Loucy (cell line): ENCODE results near the gene ZNF438.

Experiments
- H2AFZ ChIP-seq: fragments of 200-600 bp; sonication (generic); 2 replicates; pipeline ENCODE4 v1.6.0; 2016; ENCODE audit warnings: antibody characterized with exemption, mild to moderate bottlenecking, low read length, moderate library complexity
- H3F3A ChIP-seq: fragments of 200-600 bp; 2 replicates; pipeline ENCODE4 v1.6.0; 2016; ENCODE audit warnings: antibody characterized with exemption, low read depth, mild to moderate bottlenecking
- H3K27me3 ChIP-seq: fragments of 200-600 bp; sonication (generic); 2 replicates; pipeline ENCODE4 v1.6.1; 2014; ENCODE audit warnings: low read length, mild to moderate bottlenecking; ENCODE audit not compliant: insufficient read depth, poor library complexity, severe bottlenecking
- H3K36me3 ChIP-seq: fragments of 200-600 bp; sonication (generic); 2 replicates; pipeline ENCODE4 v1.6.1; 2016; ENCODE audit warnings: low read length; ENCODE audit not compliant: insufficient read depth
- H3K4me1 ChIP-seq: fragments of 200-600 bp; sonication (generic); 2 replicates; pipeline ENCODE4 v1.5.1; 2014; ENCODE audit warnings: low read length, mild to moderate bottlenecking; ENCODE audit not compliant: insufficient read depth, poor library complexity, severe bottlenecking
- H3K4me2 ChIP-seq: fragments of 200-600 bp; sonication (generic); 2 replicates; pipeline ENCODE4 v1.6.0; 2014; ENCODE audit warnings: antibody characterized with exemption, low read length, low read depth, mild to moderate bottlenecking; ENCODE audit not compliant: poor library complexity, severe bottlenecking
- H3K4me3 ChIP-seq: fragments of 200-600 bp; sonication (generic); 2 replicates; pipeline ENCODE4 v1.5.1; 2014; ENCODE audit warnings: low read length, mild to moderate bottlenecking, mixed read lengths; ENCODE audit not compliant: poor library complexity, severe bottlenecking
- H3K79me2 ChIP-seq: fragments of 200-600 bp; sonication (generic); 2 replicates; pipeline ENCODE4 v1.6.1; 2014; ENCODE audit warnings: low read length; ENCODE audit not compliant: insufficient read depth
- H3K9ac ChIP-seq: fragments of 200-600 bp; sonication (generic); 2 replicates; pipeline ENCODE4 v1.6.0; 2014; ENCODE audit warnings: mild to moderate bottlenecking, low read depth, low read length, moderate library complexity; ENCODE audit not compliant: poor library complexity, severe bottlenecking
- H3K9me2 ChIP-seq: fragments of 200-600 bp; sonication (generic); replicated peaks from 2 replicates; pipeline ENCODE4 v1.6.1; 2016; ENCODE audit warnings: low read depth, low read length, mixed read lengths
- H3K9me3 ChIP-seq: fragments of 200-600 bp; sonication (generic); 2 replicates; pipeline ENCODE4 v1.6.1; 2014; ENCODE audit warnings: mild to moderate bottlenecking, antibody characterized with exemption, low read length, low read depth; ENCODE audit not compliant: insufficient read depth
- H4K20me1 ChIP-seq: fragments of 200-600 bp; sonication (generic); 2 replicates; pipeline ENCODE4 v1.6.0; 2014; ENCODE audit warnings: antibody characterized with exemption, low read length, mild to moderate bottlenecking; ENCODE audit not compliant: insufficient read depth, poor library complexity, severe bottlenecking
- EZH2phosphoT487 ChIP-seq: fragments of 200-600 bp; IDR thresholded peaks from 2 replicates; pipeline ENCODE4 v1.6.1; 2018; ENCODE audit warnings: antibody characterized with exemption, mild to moderate bottlenecking, moderate library complexity, borderline replicate concordance
- TF ChIP-seq, protein P1 (sequence below): fragments of 200-600 bp; sonication (generic); conservative IDR thresholded peaks from 2 replicates; pipeline ENCODE4 v1.5.1; 2014; ENCODE audit warnings: mild to moderate bottlenecking, antibody characterized with exemption, low read length

ZNF438 gene

DNA sequence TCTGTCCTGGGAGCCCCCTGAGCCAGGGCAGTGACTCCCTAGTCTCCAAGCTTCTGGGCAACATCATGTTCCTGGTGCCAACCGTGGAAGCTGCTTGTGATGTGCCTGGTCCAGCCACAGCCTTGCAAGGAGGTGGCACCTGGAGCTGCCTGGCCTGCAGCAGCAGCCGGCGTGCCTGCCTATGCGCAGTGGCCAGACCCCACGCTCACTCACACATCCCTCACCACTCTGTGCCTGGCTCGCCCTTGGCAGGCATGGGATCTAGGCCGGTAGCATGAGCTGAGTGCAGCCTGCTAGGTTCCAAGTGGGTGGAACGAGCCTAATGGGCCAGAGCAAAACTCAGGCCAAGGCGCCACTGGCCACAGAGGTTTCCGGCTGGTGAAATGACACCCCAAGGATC lies 184.0 kb downstream of the ZNF438 start:
- Histone ChIP-seq H3K36me3 (no peaks in the 10 kb centered on the region), H4K20me1 (no peaks in the 10 kb centered on the region), H3K9me2 (no peaks in the 10 kb centered on the region), H2AFZ (no peak overlapping the region), H3K27me3 (no peaks in the 10 kb centered on the region), H3K9ac (no peak overlapping the region), H3K4me3 (no peak overlapping the region), H3K4me1 (no peaks in the 10 kb centered on the region), H3K4me2 (no peak overlapping the region), H3F3A (no peaks in the 10 kb centered on the region), H3K79me2 (no peaks in the 10 kb centered on the region), H3K9me3 (no peaks in the 10 kb centered on the region)
- no peak for TF ChIP-seq EZH2phosphoT487
- TF ChIP-seq, protein P1, sequence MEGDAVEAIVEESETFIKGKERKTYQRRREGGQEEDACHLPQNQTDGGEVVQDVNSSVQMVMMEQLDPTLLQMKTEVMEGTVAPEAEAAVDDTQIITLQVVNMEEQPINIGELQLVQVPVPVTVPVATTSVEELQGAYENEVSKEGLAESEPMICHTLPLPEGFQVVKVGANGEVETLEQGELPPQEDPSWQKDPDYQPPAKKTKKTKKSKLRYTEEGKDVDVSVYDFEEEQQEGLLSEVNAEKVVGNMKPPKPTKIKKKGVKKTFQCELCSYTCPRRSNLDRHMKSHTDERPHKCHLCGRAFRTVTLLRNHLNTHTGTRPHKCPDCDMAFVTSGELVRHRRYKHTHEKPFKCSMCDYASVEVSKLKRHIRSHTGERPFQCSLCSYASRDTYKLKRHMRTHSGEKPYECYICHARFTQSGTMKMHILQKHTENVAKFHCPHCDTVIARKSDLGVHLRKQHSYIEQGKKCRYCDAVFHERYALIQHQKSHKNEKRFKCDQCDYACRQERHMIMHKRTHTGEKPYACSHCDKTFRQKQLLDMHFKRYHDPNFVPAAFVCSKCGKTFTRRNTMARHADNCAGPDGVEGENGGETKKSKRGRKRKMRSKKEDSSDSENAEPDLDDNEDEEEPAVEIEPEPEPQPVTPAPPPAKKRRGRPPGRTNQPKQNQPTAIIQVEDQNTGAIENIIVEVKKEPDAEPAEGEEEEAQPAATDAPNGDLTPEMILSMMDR = no peak

DNA sequence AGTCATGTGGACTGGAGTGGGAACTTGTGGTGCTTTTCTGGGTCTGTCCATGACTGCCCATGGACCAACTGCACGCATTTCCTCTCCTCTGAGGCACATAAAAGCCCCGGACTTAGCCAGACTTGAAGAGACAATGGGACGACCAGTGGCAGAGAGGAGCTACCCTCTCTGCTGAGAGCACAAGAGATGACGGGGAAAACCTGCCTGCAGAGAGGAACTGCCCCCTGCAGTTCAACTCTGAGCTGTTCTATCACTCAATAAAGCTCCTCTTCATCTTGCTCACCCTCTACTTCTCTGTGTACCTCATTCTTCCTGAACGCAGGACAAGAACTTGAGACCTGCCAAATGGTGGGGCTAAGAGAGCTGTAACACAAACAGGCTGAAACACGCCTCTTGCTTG lies 184.5 kb downstream of the ZNF438 start:
- Histone ChIP-seq H3K36me3 (no peaks in the 10 kb centered on the region), H3K9me3 (no peaks in the 10 kb centered on the region), H3F3A (no peaks in the 10 kb centered on the region), H2AFZ (no peak overlapping the region), H3K79me2 (no peaks in the 10 kb centered on the region), H4K20me1 (no peaks in the 10 kb centered on the region), H3K4me1 (no peaks in the 10 kb centered on the region), H3K4me2 (no peak overlapping the region), H3K9ac (no peak overlapping the region), H3K27me3 (no peaks in the 10 kb centered on the region), H3K4me3 (no peak overlapping the region), H3K9me2 (no peaks in the 10 kb centered on the region)
- TF ChIP-seq, protein P1 = no peak
- no peak for TF ChIP-seq EZH2phosphoT487

DNA sequence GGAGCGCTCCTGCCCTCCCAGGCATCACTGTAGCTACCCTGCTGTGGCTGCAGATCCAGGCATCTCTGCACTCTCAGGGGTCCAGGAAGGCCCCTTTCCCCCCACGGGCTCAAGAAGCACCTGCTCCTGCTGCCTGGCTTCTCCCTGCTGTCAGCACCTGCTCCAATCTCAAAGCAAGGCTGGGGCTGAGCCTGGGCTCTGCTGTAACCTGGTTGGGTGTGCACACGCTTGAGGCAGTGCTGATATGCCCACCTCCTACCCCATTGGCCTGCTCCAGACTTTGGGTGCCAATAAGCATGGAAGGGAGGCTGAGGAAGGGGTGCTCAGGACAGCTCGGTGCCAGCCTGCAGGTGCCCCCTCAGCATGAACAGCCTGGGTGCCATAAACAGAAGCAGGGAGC lies 185.0 kb downstream of the ZNF438 start:
- no peaks in the 10 kb centered on the region for H3F3A ChIP-seq
- H3K4me2 ChIP-seq = no peak overlapping the region
- H3K9me2 ChIP-seq = no peaks in the 10 kb centered on the region
- no peaks in the 10 kb centered on the region for H3K27me3 ChIP-seq
- no peaks in the 10 kb centered on the region for H3K9me3 ChIP-seq
- H3K4me3 ChIP-seq = no peak overlapping the region
- no peaks in the 10 kb centered on the region for H3K79me2 ChIP-seq
- TF ChIP-seq, protein P1 = no peak
- no peak for TF ChIP-seq EZH2phosphoT487
- no peaks in the 10 kb centered on the region for H3K36me3 ChIP-seq
- H4K20me1 ChIP-seq = no peaks in the 10 kb centered on the region
- H2AFZ ChIP-seq = no peak overlapping the region
- H3K9ac ChIP-seq = no peak overlapping the region
- no peaks in the 10 kb centered on the region for H3K4me1 ChIP-seq
